HAP-1 (cell line): ENCODE measurements around the gene ITPK1.

ENCODE experiments used
- DNase-seq, 2 experiments: peaks; one replicate each; pipeline ENCODE4 v3.0.0-alpha.2; 2016 to 2020; ENCODE audit warnings: low spot score in 2 of 2
- H3K27me3 ChIP-seq: fragments of 250-450 bp; sonication (Bioruptor Pico); 2 replicates; pipeline ENCODE4 v1.5.1; 2020; ENCODE audit warnings: low read depth, mild to moderate bottlenecking, moderate library complexity
- H3K36me3 ChIP-seq: fragments of 250-450 bp; sonication (Bioruptor Pico); replicated peaks from 2 replicates; pipeline ENCODE4 v1.5.1; 2020; ENCODE audit warnings: mild to moderate bottlenecking
- H3K4me1 ChIP-seq: fragments of 250-450 bp; sonication (Bioruptor Pico); 2 replicates; pipeline ENCODE4 v1.5.1; 2020; ENCODE audit warnings: mild to moderate bottlenecking
- H3K4me3 ChIP-seq: fragments of 250-450 bp; sonication (Bioruptor Pico); 2 replicates; pipeline ENCODE4 v1.5.1; 2020; ENCODE audit warnings: mild to moderate bottlenecking, moderate library complexity
- H3K9me3 ChIP-seq: fragments of 250-450 bp; sonication (Bioruptor Pico); 2 replicates; pipeline ENCODE4 v1.5.1; 2020; ENCODE audit warnings: mild to moderate bottlenecking, moderate library complexity
- in situ Hi-C: fragments of 300-500 bp; cut with MboI; formaldehyde crosslinking; loops from 3 replicates; pipeline ENCODE4 v1.14.3; 2020; ENCODE audit warnings: low sequenced_read_pairs, inconsistent platforms, mixed read lengths

ITPK1 gene

GRCh38 chr14:93017301-93017797 lies 98.4 kb downstream of the ITPK1 start:
- Histone ChIP-seq H3K4me3 (no peak overlapping the region), H3K36me3 (no peaks in the 10 kb centered on the region), H3K9me3 (no peaks in the 10 kb centered on the region), H3K27me3 (no peaks in the 10 kb centered on the region), H3K4me1 (no peaks in the 10 kb centered on the region)
- in situ Hi-C loops = no loop called here
- no peak for DNase-seq

- in situ Hi-C loops = no loop called here
These were observed 99.4 kb downstream of the ITPK1 start for GRCh38 chr14:93016275-93016845.

GRCh38 chr14:93015505-93015904 lies 100.2 kb downstream of the ITPK1 start:
- Histone ChIP-seq H3K36me3 (no peaks in the 10 kb centered on the region), H3K9me3 (no peaks in the 10 kb centered on the region), H3K27me3 (no peaks in the 10 kb centered on the region), H3K4me1 (no peaks in the 10 kb centered on the region), H3K4me3 (no peak overlapping the region)
- no peak for DNase-seq
- in situ Hi-C loops = no loop called here

More at GRCh38 chr14:93016275-93016845, 99.4 kb downstream of the ITPK1 start:
- DNase-seq = no peak
- H3K4me3 ChIP-seq = no peak overlapping the region
- H3K9me3 ChIP-seq = no peaks in the 10 kb centered on the region
- no peaks in the 10 kb centered on the region for H3K27me3 ChIP-seq
- H3K4me1 ChIP-seq = no peaks in the 10 kb centered on the region
- H3K36me3 ChIP-seq = no peaks in the 10 kb centered on the region

- Histone ChIP-seq H3K36me3 (no peaks in the 10 kb centered on the region), H3K27me3 (no peaks in the 10 kb centered on the region), H3K4me3 (no peak overlapping the region), H3K4me1 (no peaks in the 10 kb centered on the region), H3K9me3 (no peaks in the 10 kb centered on the region)
- DNase-seq = no peak
- in situ Hi-C loops = no loop called here
These were observed 100.7 kb downstream of the ITPK1 start for GRCh38 chr14:93015064-93015463.

GRCh38 chr14:93014058-93015023 lies 101.4 kb downstream of the ITPK1 start:
- in situ Hi-C loops = no loop called here
- H3K36me3 ChIP-seq = no peaks in the 10 kb centered on the region
- no peaks in the 10 kb centered on the region for H3K27me3 ChIP-seq
- no peaks in the 10 kb centered on the region for H3K9me3 ChIP-seq
- no peak overlapping the region for H3K4me3 ChIP-seq
- DNase-seq = no peak
- H3K4me1 ChIP-seq = no peaks in the 10 kb centered on the region

- Histone ChIP-seq H3K9me3 (no peaks in the 10 kb centered on the region), H3K36me3 (no peaks in the 10 kb centered on the region), H3K4me1 (no peaks in the 10 kb centered on the region), H3K4me3 (no peak overlapping the region), H3K27me3 (no peaks in the 10 kb centered on the region)
- in situ Hi-C loops = no loop called here
- no peak for DNase-seq
These were observed 102.6 kb downstream of the ITPK1 start for GRCh38 chr14:93012951-93013719.

GRCh38 chr14:93012506-93012905 lies 103.2 kb downstream of the ITPK1 start:
- DNase-seq = no peak
- Histone ChIP-seq H3K9me3 (no peaks in the 10 kb centered on the region), H3K27me3 (no peaks in the 10 kb centered on the region), H3K36me3 (no peaks in the 10 kb centered on the region), H3K4me3 (no peak overlapping the region), H3K4me1 (no peaks in the 10 kb centered on the region)
- in situ Hi-C loops = no loop called here

GRCh38 chr14:93011650-93012325 lies 103.9 kb downstream of the ITPK1 start:
- no peak overlapping the region for H3K4me3 ChIP-seq
- DNase-seq = no peak
- H3K27me3 ChIP-seq = no peaks in the 10 kb centered on the region
- no peaks in the 10 kb centered on the region for H3K9me3 ChIP-seq
- in situ Hi-C loops = no loop called here
- no peaks in the 10 kb centered on the region for H3K4me1 ChIP-seq
- H3K36me3 ChIP-seq = no peaks in the 10 kb centered on the region

GRCh38 chr14:93011141-93011529 lies 104.6 kb downstream of the ITPK1 start:
- DNase-seq = no peak
- in situ Hi-C loops = no loop called here
- no peak overlapping the region for H3K4me3 ChIP-seq
- no peaks in the 10 kb centered on the region for H3K36me3 ChIP-seq
- no peaks in the 10 kb centered on the region for H3K4me1 ChIP-seq
- no peaks in the 10 kb centered on the region for H3K27me3 ChIP-seq
- no peaks in the 10 kb centered on the region for H3K9me3 ChIP-seq

GRCh38 chr14:93010522-93011140 lies 105.1 kb downstream of the ITPK1 start:
- Histone ChIP-seq H3K27me3 (no peaks in the 10 kb centered on the region), H3K9me3 (no peaks in the 10 kb centered on the region), H3K36me3 (no peaks in the 10 kb centered on the region), H3K4me1 (no peaks in the 10 kb centered on the region), H3K4me3 (no peak overlapping the region)
- in situ Hi-C loops = no loop called here
- no peak for DNase-seq

- H3K4me3 ChIP-seq = no peak overlapping the region
- H3K36me3 ChIP-seq = no peaks in the 10 kb centered on the region
- H3K4me1 ChIP-seq = no peaks in the 10 kb centered on the region
- in situ Hi-C loops = no loop called here
- no peaks in the 10 kb centered on the region for H3K9me3 ChIP-seq
- DNase-seq = no peak
- H3K27me3 ChIP-seq = no peaks in the 10 kb centered on the region
These were observed 105.6 kb downstream of the ITPK1 start for GRCh38 chr14:93010130-93010499.

- in situ Hi-C loops = no loop called here
- no peaks in the 10 kb centered on the region for H3K27me3 ChIP-seq
- H3K9me3 ChIP-seq = no peaks in the 10 kb centered on the region
- no peaks in the 10 kb centered on the region for H3K36me3 ChIP-seq
- DNase-seq = no peak
- H3K4me1 ChIP-seq = no peaks in the 10 kb centered on the region
- H3K4me3 ChIP-seq = no peak overlapping the region
These were observed 106.1 kb downstream of the ITPK1 start for GRCh38 chr14:93009471-93010129.

- DNase-seq = no peak
- H3K4me1 ChIP-seq = no peaks in the 10 kb centered on the region
- in situ Hi-C loops = no loop called here
- H3K27me3 ChIP-seq = no peaks in the 10 kb centered on the region
- H3K36me3 ChIP-seq = no peaks in the 10 kb centered on the region
- H3K4me3 ChIP-seq = no peak overlapping the region
- H3K9me3 ChIP-seq = no peaks in the 10 kb centered on the region
These were observed 107.3 kb downstream of the ITPK1 start for GRCh38 chr14:93008381-93008780.
